Thyroid gland (tissue), 4 donors: ENCODE measurements around the gene PPP2R2B. TPM values are rescaled to one million over a fixed set of nuclear protein-coding genes. Genes with fewer than 3 reads are reported as not detected.

Experiments
- DNase-seq, 2 donors: peaks; one replicate each; pipeline ENCODE4 v3.0.0-alpha.2; 2019
- H3K27ac ChIP-seq, 3 donors: fragments of 200-600 bp; sonication (generic); 1 replicate in 2 of 3; 2 replicates in 1 of 3; pipeline ENCODE4 v1.5.1; 2016 to 2019; ENCODE audit warnings: mild to moderate bottlenecking in 1 of 3, moderate library complexity in 1 of 3
- H3K27me3 ChIP-seq: fragments of 200-600 bp; sonication (generic); one replicate; pipeline ENCODE4 v1.5.1; 2019
- H3K36me3 ChIP-seq, 2 donors: fragments of 200-600 bp; sonication (generic); one replicate each; pipeline ENCODE4 v1.5.1; 2016 to 2019
- H3K4me1 ChIP-seq, 2 donors: fragments of 200-600 bp; sonication (generic); one replicate each; pipeline ENCODE4 v1.5.1; 2017 to 2019
- H3K4me3 ChIP-seq, 3 donors: fragments of 200-600 bp; sonication (generic); replicated peaks in 1 of 3; 1 replicate in 2 of 3; 2 replicates in 1 of 3; pipeline ENCODE4 v1.5.1; 2016; ENCODE audit warnings: mild to moderate bottlenecking in 1 of 3
- H3K9me3 ChIP-seq: fragments of 200-600 bp; sonication (generic); one replicate; pipeline ENCODE4 v1.5.1; 2017
- POLR2A ChIP-seq, 2 donors: fragments of 450-650 bp; IDR thresholded peaks; one replicate each; pipeline ENCODE4 v1.6.1; 2017; ENCODE audit warnings: antibody characterized with exemption in 2 of 2, mild to moderate bottlenecking in 2 of 2, moderate library complexity in 1 of 2
- WGBS, 2 donors: methylation state at CpG; one replicate each; pipeline ENCODE4 v1.1.5; 2017; 5-methylcytosine and 5-hydroxymethylcytosine counted together
- intact Hi-C: fragments of 100-400 bp; cut with DNase I; formaldehyde crosslinking; loops from one replicate; pipeline ENCODE4 v1.15.1; 2023
- total RNA-seq, 4 donors: library from RNA; depleted of rRNA; stranded (reverse); fragments of >200 nt; gene quantifications; one replicate each; pipeline ENCODE4 v1.2.3, GENCODE V29; 2016
- TF ChIP-seq, protein P1 (sequence below), 6 experiments: fragments of 200-600 bp in 3 of 6; fragments of 450-650 bp in 3 of 6; sonication (generic) in 3 of 6; IDR thresholded peaks; one replicate each; pipeline ENCODE4 v1.5.1; 2016 to 2019; ENCODE audit warnings: antibody characterized with exemption in 6 of 6, mild to moderate bottlenecking in 2 of 6, inconsistent platforms in 1 of 6, moderate library complexity in 1 of 6

The PPP2R2B gene
- total RNA-seq, 4 donors from 2014 or later = 1.1 to 5.0 (median 2.9) TPM

- intact Hi-C loops = no loop called here
- 95 to 98% methylated on average over 3 of the region's 3 CpGs for WGBS, 2 donors
- no peak overlapping the region for H3K27ac ChIP-seq
Observed at GRCh38 chr5:146820987-146821386, 57.6 kb downstream of the PPP2R2B start.

DNA sequence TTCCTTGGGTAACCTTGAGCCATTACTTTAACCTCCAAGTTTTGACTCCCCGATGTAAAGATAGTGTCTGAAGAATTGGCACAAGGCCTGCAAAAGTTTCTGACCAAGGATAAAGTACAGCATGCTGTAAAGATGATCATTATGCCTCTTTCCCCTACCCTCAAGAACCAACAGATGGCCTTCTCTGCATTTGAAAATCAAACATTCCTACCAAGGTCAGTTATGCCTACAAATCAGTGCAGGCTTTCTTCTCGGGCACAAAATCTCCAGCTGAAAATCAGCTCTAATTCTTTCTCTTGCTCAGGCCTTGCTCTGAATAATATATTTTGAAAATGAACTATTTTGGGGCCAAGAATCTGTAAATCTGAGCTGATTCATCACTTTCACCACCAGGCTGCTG is 59.7 kb downstream of the PPP2R2B start:
- Histone ChIP-seq H3K27me3 (no peaks in the 10 kb centered on the region), H3K27ac (no peak overlapping the region), H3K4me3 (no peak overlapping the region), H3K4me1 (no peaks in the 10 kb centered on the region), H3K36me3 (no peaks in the 10 kb centered on the region), H3K9me3 (no peaks in the 10 kb centered on the region)
- 76 to 80% methylated on average over 2 of the region's 2 CpGs for WGBS, 2 donors
- intact Hi-C loops = no loop called here
- no peak for DNase-seq
- TF ChIP-seq POLR2A (IDR thresholded peaks at IDR 0.05) = no peak
- TF ChIP-seq, protein P1, sequence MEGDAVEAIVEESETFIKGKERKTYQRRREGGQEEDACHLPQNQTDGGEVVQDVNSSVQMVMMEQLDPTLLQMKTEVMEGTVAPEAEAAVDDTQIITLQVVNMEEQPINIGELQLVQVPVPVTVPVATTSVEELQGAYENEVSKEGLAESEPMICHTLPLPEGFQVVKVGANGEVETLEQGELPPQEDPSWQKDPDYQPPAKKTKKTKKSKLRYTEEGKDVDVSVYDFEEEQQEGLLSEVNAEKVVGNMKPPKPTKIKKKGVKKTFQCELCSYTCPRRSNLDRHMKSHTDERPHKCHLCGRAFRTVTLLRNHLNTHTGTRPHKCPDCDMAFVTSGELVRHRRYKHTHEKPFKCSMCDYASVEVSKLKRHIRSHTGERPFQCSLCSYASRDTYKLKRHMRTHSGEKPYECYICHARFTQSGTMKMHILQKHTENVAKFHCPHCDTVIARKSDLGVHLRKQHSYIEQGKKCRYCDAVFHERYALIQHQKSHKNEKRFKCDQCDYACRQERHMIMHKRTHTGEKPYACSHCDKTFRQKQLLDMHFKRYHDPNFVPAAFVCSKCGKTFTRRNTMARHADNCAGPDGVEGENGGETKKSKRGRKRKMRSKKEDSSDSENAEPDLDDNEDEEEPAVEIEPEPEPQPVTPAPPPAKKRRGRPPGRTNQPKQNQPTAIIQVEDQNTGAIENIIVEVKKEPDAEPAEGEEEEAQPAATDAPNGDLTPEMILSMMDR (IDR thresholded peaks at IDR 0.05) = no peak

More at GRCh38 chr5:146820987-146821386, 57.6 kb downstream of the PPP2R2B start:
- no peaks in the 10 kb centered on the region for H3K4me1 ChIP-seq
- H3K9me3 ChIP-seq = no peaks in the 10 kb centered on the region
- TF ChIP-seq, protein P1 (IDR thresholded peaks at IDR 0.05) = no peak
- no peak for TF ChIP-seq POLR2A (IDR thresholded peaks at IDR 0.05)
- H3K36me3 ChIP-seq = no peaks in the 10 kb centered on the region
- no peak overlapping the region for H3K4me3 ChIP-seq
- no peaks in the 10 kb centered on the region for H3K27me3 ChIP-seq
- no peak for DNase-seq

- H3K27ac ChIP-seq = no peak overlapping the region
- H3K36me3 ChIP-seq = no peaks in the 10 kb centered on the region
- H3K9me3 ChIP-seq = no peaks in the 10 kb centered on the region
- TF ChIP-seq, protein P1 (IDR thresholded peaks at IDR 0.05) = no peak
- no peak for TF ChIP-seq POLR2A (IDR thresholded peaks at IDR 0.05)
- WGBS, 2 donors = 80 to 90% methylated on average over 4 of the region's 4 CpGs
- intact Hi-C loops = no loop called here
- DNase-seq = no peak
- H3K27me3 ChIP-seq = no peaks in the 10 kb centered on the region
- no peaks in the 10 kb centered on the region for H3K4me1 ChIP-seq
- no peak overlapping the region for H3K4me3 ChIP-seq
Observed at GRCh38 chr5:146817973-146818372, 60.6 kb downstream of the PPP2R2B start.

- 27 to 56% methylated on average over 1 of the region's 1 CpG for WGBS, 2 donors
- no peak for DNase-seq
- H3K9me3 ChIP-seq = no peaks in the 10 kb centered on the region
Observed at GRCh38 chr5:146816775-146817387, 61.7 kb downstream of the PPP2R2B start.

GRCh38 chr5:146815411-146815810 is 63.1 kb downstream of the PPP2R2B start:
- intact Hi-C loops = no loop called here

More at GRCh38 chr5:146816775-146817387, 61.7 kb downstream of the PPP2R2B start:
- Histone ChIP-seq H3K27ac (no peak overlapping the region), H3K4me3 (no peak overlapping the region), H3K4me1 (no peaks in the 10 kb centered on the region), H3K27me3 (no peaks in the 10 kb centered on the region), H3K36me3 (no peaks in the 10 kb centered on the region)
- intact Hi-C loops = no loop called here
- TF ChIP-seq, protein P1 (IDR thresholded peaks at IDR 0.05) = no peak
- TF ChIP-seq POLR2A (IDR thresholded peaks at IDR 0.05) = no peak

More at GRCh38 chr5:146815411-146815810, 63.1 kb downstream of the PPP2R2B start:
- Histone ChIP-seq H3K9me3 (no peaks in the 10 kb centered on the region), H3K27me3 (no peaks in the 10 kb centered on the region), H3K4me3 (no peak overlapping the region), H3K36me3 (no peaks in the 10 kb centered on the region), H3K4me1 (no peaks in the 10 kb centered on the region), H3K27ac (no peak overlapping the region)
- DNase-seq = no peak
- TF ChIP-seq, protein P1 (IDR thresholded peaks at IDR 0.05) = no peak
- no peak for TF ChIP-seq POLR2A (IDR thresholded peaks at IDR 0.05)
- WGBS, 2 donors = 80 to 82% methylated on average over 3 of the region's 3 CpGs
